ENCODE data around the gene GPR55.
A peak's percentile ranks its signal among the peaks of the same experiment; 100 is the strongest.
"Not testable (repeated sequence)": the region's sequence is repeated elsewhere in the genome, so short reads cannot be mapped to it uniquely, and the experiment has no call there.

Gene GPR55, protein sequence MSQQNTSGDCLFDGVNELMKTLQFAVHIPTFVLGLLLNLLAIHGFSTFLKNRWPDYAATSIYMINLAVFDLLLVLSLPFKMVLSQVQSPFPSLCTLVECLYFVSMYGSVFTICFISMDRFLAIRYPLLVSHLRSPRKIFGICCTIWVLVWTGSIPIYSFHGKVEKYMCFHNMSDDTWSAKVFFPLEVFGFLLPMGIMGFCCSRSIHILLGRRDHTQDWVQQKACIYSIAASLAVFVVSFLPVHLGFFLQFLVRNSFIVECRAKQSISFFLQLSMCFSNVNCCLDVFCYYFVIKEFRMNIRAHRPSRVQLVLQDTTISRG

DNA sequence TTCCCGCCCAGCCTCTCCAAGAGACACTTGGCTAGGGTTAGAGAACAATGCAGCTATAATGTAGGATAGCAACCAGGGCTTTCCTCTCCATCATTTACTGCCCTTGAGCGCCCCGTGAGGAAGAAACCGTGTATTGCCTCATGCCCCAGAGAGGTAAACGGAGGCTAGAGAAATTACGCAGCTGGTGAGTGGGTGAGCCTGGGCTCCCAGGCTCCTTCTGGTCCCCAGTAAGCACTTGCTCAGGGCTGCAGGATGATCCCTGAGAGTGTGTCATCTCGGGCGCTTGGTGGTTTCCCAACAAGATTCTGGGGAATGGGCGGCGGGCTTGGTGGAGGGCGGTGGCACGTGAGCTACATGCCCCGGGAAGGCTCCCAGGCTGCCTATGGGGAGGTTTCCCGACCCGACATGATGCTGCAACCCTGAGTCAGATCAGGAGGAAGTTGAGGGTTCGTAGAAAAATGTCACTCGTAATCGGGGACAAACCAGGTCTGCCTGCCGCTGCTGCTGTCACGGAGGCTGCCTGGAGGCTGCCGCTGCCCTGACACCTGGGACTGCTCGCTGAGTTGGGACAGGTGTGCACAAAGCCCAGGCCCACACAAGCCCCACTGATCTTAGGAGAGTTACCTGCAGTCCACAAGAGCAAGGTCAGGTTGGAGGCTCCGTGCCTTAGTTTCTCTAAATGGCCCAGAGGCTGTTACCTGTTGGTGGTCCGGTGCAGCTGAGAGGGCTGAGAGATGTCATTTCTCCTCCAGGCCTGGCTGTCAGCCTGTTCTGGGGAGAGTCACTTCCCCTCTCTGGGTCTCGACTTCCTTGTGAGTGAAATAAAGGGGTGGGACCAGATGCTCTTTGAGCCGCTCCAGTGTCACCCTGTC is at the start of gene GPR55:
Gene GPR55, minus strand, starts transcription at position 773 of the 872 bp plus-strand sequence. CDS start 14,280 bp downstream, outside the sequence.
- TF ChIP-seq, protein P1, sequence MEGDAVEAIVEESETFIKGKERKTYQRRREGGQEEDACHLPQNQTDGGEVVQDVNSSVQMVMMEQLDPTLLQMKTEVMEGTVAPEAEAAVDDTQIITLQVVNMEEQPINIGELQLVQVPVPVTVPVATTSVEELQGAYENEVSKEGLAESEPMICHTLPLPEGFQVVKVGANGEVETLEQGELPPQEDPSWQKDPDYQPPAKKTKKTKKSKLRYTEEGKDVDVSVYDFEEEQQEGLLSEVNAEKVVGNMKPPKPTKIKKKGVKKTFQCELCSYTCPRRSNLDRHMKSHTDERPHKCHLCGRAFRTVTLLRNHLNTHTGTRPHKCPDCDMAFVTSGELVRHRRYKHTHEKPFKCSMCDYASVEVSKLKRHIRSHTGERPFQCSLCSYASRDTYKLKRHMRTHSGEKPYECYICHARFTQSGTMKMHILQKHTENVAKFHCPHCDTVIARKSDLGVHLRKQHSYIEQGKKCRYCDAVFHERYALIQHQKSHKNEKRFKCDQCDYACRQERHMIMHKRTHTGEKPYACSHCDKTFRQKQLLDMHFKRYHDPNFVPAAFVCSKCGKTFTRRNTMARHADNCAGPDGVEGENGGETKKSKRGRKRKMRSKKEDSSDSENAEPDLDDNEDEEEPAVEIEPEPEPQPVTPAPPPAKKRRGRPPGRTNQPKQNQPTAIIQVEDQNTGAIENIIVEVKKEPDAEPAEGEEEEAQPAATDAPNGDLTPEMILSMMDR (IDR thresholded peaks at IDR 0.05; ENCODE audit: low read depth, low read length), result peak; percentile 21
- in situ Hi-C loops (cut with HindIII; ENCODE audit: low sequenced_read_pairs), result no loop called here
- H3K4me3 ChIP-seq (ENCODE audit: low read depth, low read length), result no peak within 1 kb of the TSS
- no peak for DNase-seq (ENCODE audit: low read depth, low spot score)

DNA sequence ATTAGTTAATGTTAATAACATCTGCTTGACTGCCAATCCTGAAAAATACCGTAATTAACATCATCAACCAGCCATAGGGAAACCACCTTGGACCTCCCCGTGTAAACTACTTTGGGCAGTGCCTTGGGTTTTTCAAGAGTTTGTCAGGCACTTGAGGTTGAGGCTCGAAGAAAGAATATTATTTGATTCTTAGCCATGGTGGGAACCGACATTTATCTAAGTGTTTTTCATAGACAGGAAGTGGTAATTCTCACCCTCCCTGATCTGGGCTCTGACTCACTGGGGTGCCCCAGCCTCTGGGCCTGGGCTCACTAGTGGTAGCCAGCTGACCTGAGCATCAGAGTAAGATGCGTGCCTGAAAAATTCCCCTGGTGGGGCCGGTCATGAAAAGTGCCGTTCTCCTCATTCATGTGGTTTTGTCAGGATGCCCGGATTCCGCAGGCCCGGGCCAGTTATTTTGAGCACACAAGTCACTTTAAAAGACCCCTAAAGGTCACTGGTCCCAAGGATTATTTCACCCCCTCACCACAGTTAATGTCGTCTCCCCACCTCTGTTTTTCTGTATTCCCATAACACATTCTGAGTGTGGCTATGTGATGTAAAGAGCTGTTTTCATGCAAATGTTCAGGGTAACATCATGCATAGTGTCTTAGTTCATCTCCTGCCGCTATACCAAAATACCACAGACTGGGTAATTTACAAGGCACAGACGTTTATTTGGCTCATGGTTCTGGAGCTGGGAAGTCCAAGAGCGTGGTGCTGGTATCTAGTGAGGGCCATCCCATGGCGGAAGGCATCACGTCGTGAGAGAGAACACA is 49.3 kb upstream of the GPR55 start:
- no peak overlapping the region for H3K4me3 ChIP-seq (ENCODE audit: low read depth, low read length)
- DNase-seq (ENCODE audit: low read depth, low spot score), result peak; percentile 92
- in situ Hi-C loops (cut with HindIII; ENCODE audit: low sequenced_read_pairs), result no loop called here
- TF ChIP-seq, protein P1 (IDR thresholded peaks at IDR 0.05; ENCODE audit: low read depth, low read length), result no peak

DNA sequence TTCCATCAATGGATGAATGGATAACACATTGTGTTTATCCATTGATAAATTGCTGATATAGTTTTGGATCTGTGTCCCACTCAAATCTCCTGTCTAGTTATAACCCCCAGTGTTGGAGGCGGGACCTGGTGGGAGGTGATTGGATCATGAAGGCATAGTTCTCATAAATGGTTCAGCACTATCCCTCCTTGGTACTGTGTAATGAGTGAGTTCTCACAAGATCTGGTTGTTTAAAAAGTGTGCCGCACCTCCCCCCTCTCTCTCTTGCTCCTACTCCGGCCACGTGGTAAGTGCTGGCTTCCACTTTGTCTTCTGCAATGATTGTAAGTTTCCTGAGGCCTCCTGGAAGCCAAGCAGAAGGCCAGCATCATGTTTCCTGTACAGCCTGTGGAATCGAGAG is 47.0 kb upstream of the GPR55 start:
- DNase-seq (ENCODE audit: low read depth, low spot score), result no peak
- in situ Hi-C loops (cut with HindIII; ENCODE audit: low sequenced_read_pairs), result no loop called here
- no peak overlapping the region for H3K4me3 ChIP-seq (ENCODE audit: low read depth, low read length)
- TF ChIP-seq, protein P1 (IDR thresholded peaks at IDR 0.05; ENCODE audit: low read depth, low read length), result no peak

DNA sequence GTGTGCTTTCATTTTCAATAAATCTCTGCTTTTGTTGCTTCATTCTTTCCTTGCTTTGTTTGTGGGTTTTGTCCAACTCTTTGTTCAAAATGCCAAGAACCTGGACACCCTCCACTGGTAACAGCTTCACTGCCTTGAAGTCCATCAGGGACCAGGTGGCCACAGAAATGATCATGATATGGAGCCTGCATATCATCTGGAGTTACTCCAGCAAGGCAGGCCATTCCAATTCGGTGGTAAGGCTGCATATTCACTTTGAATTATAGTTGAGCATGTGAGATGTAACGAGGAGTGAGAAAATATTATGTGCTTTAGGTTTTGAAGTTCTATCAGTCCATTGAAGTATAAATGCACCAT is 44.6 kb upstream of the GPR55 start:
- H3K4me3 ChIP-seq (ENCODE audit: low read depth, low read length), result no peak overlapping the region
- in situ Hi-C loops (cut with HindIII; ENCODE audit: low sequenced_read_pairs), result no loop called here
- TF ChIP-seq, protein P1 (IDR thresholded peaks at IDR 0.05; ENCODE audit: low read depth, low read length), result no peak
- no peak for DNase-seq (ENCODE audit: low read depth, low spot score)

DNA sequence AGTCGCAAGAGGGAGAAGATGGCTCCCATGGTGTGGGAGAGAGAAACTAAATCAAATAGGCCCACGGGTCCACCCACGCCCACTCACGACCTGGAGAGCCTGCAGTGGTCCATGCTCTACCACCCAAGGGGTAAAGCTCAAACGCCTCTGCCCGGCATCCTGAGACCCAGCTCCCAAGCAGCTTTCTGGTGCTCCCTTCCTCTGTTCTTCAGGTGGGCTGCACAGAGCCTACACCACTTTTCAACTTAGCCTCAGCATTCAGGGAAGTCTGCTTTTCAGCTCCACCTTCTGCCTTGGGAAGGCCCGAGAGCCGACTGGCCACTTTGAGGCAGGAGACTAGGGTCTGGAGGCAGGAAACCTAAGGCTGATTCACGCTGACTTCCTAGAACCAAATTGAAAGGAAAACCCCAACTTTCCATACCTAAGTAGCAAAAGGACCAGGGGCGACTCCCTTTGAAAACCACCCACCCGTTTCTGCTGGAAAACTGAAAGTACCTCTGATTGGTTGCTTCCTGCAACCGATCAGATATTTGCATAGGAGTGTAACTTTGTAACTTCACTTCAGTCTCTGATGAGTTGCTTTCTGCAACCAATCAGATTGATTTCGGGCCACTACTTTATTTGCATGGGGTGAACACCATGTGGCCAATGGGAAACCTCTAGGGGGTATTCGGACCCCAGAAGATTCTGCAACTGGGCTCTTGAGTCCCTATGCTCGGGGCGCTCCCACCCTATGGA is 44.0 kb upstream of the GPR55 start:
- no peak overlapping the region for H3K4me3 ChIP-seq (ENCODE audit: low read depth, low read length)
- TF ChIP-seq, protein P1 (IDR thresholded peaks at IDR 0.05; ENCODE audit: low read depth, low read length), result no peak
- in situ Hi-C loops (cut with HindIII; ENCODE audit: low sequenced_read_pairs), result no loop called here
- no peak for DNase-seq (ENCODE audit: low read depth, low spot score)

DNA sequence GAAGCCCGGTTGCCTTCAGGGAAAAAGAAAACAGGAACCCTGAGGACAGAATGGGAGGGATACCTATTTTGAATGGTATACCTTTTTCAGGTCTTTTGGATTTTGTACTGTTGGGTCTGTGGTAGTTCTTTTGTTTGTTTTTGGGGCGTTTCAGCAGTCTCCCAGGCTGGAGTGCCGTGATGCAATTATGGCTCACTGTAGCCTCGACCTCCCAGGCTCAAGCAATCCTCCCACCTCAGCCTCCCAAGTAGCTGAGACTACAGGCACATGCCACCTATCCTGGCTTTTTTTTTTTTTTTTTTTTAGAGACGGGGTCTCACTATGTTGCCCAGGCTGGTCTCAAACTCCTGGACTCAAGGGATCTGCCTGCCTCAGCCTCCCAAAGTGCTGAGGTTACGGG is 43.3 kb upstream of the GPR55 start:
- H3K4me3 ChIP-seq (ENCODE audit: low read depth, low read length); in situ Hi-C loops (cut with HindIII; ENCODE audit: low sequenced_read_pairs); DNase-seq (ENCODE audit: low read depth, low spot score): not testable (repeated sequence)

Data from astrocyte of the spinal cord (primary cell).